IgD-negative memory B cell (primary cell): ENCODE data around the gene CASKIN2. TPM values are rescaled to one million over a fixed set of nuclear protein-coding genes. Genes with fewer than 3 reads are reported as not detected.

Experiments
- H3K27ac Mint-ChIP-seq, 3 donors: one replicate each; pipeline ENCODE4 v1.8.0; 2020 to 2022; ENCODE audit warnings: mild to moderate bottlenecking in 3 of 3, mixed read lengths in 3 of 3, moderate library complexity in 1 of 3
- H3K27me3 Mint-ChIP-seq: one replicate; pipeline ENCODE4 v1.8.0; 2021; ENCODE audit warnings: mixed read lengths
- H3K36me3 Mint-ChIP-seq: one replicate; pipeline ENCODE4 v1.8.0; 2020; ENCODE audit warnings: mild to moderate bottlenecking, mixed read lengths
- H3K4me1 Mint-ChIP-seq, 3 donors: one replicate each; pipeline ENCODE4 v1.8.0; 2020 to 2022; ENCODE audit warnings: mixed read lengths in 3 of 3, mild to moderate bottlenecking in 1 of 3
- H3K4me3 Mint-ChIP-seq, 4 donors: one replicate each; pipeline ENCODE4 v1.8.0; 2020 to 2022; ENCODE audit warnings: mild to moderate bottlenecking in 4 of 4, mixed read lengths in 4 of 4, moderate library complexity in 3 of 4
- H3K9me3 Mint-ChIP-seq, 3 donors: one replicate each; pipeline ENCODE4 v1.8.0; 2020 to 2021; ENCODE audit warnings: mixed read lengths in 3 of 3, mild to moderate bottlenecking in 1 of 3
- polyA plus RNA-seq: library from polyadenylated mRNA; unstranded; fragments of 300-500 nt; fragmentation: Illumina TruSeq; gene quantifications from one replicate; pipeline ENCODE4 v1.2.3, GENCODE V29; 2021

CASKIN2 gene
- polyA plus RNA-seq, result not detected

GRCh38 chr17:75515496-75516254, at the start of gene CASKIN2:
Gene CASKIN2, minus strand, starts transcription at chr17:75515537. Its CDS starts 1,733 bp downstream, at chr17:75513804.
- Mint-ChIP-seq H3K4me3 (peak within 1 kb of the TSS; percentile 74 to 89 (median 82)), H3K27ac (peak within 1 kb of the TSS in 2 of 3 donors; percentile 23 to 64), H3K9me3 (no peaks in the 10 kb centered on the region), H3K4me1 (peaks cover 14 to 17% (median 15%) of the 10 kb centered on the region in 3 donors), H3K27me3 (peaks cover 3% of the 10 kb centered on the region), H3K36me3 (peaks cover 2% of the 10 kb centered on the region)

GRCh38 chr17:75565066-75565465, 49.7 kb upstream of the CASKIN2 start:
- Mint-ChIP-seq H3K27me3 (no peaks in the 10 kb centered on the region), H3K4me3 (no peak overlapping the region), H3K4me1 (peaks cover 9 to 11% (median 10%) of the 10 kb centered on the region in 3 donors), H3K9me3 (no peaks in the 10 kb centered on the region), H3K27ac (no peak overlapping the region), H3K36me3 (peaks cover 2% of the 10 kb centered on the region)

GRCh38 chr17:75564195-75564594, 48.9 kb upstream of the CASKIN2 start:
- Mint-ChIP-seq H3K27me3 (no peaks in the 10 kb centered on the region), H3K36me3 (peaks cover 2% of the 10 kb centered on the region), H3K4me1 (peaks cover 9 to 11% (median 10%) of the 10 kb centered on the region in 3 donors), H3K4me3 (no peak overlapping the region), H3K27ac (no peak overlapping the region), H3K9me3 (no peaks in the 10 kb centered on the region)

GRCh38 chr17:75563063-75563758, 47.9 kb upstream of the CASKIN2 start:
- H3K4me3 Mint-ChIP-seq, result no peak overlapping the region
- no peak overlapping the region for H3K27ac Mint-ChIP-seq
- H3K27me3 Mint-ChIP-seq, result no peaks in the 10 kb centered on the region

GRCh38 chr17:75561927-75562603, 46.7 kb upstream of the CASKIN2 start:
- Mint-ChIP-seq H3K4me3 (no peak overlapping the region), H3K27ac (no peak overlapping the region), H3K9me3 (no peaks in the 10 kb centered on the region)

More at GRCh38 chr17:75563063-75563758, 47.9 kb upstream of the CASKIN2 start:
- Mint-ChIP-seq H3K36me3 (peaks cover 2% of the 10 kb centered on the region), H3K9me3 (no peaks in the 10 kb centered on the region), H3K4me1 (peaks cover 9 to 11% (median 10%) of the 10 kb centered on the region in 3 donors)

GRCh38 chr17:75559958-75560533, 44.7 kb upstream of the CASKIN2 start:
- H3K36me3 Mint-ChIP-seq, result no peaks in the 10 kb centered on the region
- no peaks in the 10 kb centered on the region for H3K27me3 Mint-ChIP-seq
- H3K4me3 Mint-ChIP-seq, result no peak overlapping the region
- no peaks in the 10 kb centered on the region for H3K4me1 Mint-ChIP-seq
- no peaks in the 10 kb centered on the region for H3K9me3 Mint-ChIP-seq
- peak overlapping the region in 1 of 3 donors; percentile 76 for H3K27ac Mint-ChIP-seq

More at GRCh38 chr17:75561927-75562603, 46.7 kb upstream of the CASKIN2 start:
- Mint-ChIP-seq H3K4me1 (peaks cover 9 to 11% (median 9%) of the 10 kb centered on the region in 3 donors), H3K36me3 (peaks cover 2% of the 10 kb centered on the region), H3K27me3 (no peaks in the 10 kb centered on the region)

GRCh38 chr17:75558666-75559530, 43.6 kb upstream of the CASKIN2 start:
- Mint-ChIP-seq H3K9me3 (no peaks in the 10 kb centered on the region), H3K27ac (no peak overlapping the region), H3K36me3 (no peaks in the 10 kb centered on the region), H3K4me1 (no peaks in the 10 kb centered on the region), H3K4me3 (no peak overlapping the region), H3K27me3 (no peaks in the 10 kb centered on the region)

GRCh38 chr17:75557852-75558665, 42.7 kb upstream of the CASKIN2 start:
- Mint-ChIP-seq H3K36me3 (no peaks in the 10 kb centered on the region), H3K4me1 (no peaks in the 10 kb centered on the region), H3K4me3 (no peak overlapping the region), H3K9me3 (no peaks in the 10 kb centered on the region), H3K27ac (no peak overlapping the region), H3K27me3 (no peaks in the 10 kb centered on the region)

- Mint-ChIP-seq H3K36me3 (no peaks in the 10 kb centered on the region), H3K4me1 (no peaks in the 10 kb centered on the region), H3K27ac (no peak overlapping the region), H3K27me3 (no peaks in the 10 kb centered on the region), H3K4me3 (no peak overlapping the region), H3K9me3 (no peaks in the 10 kb centered on the region)
Measured at GRCh38 chr17:75557075-75557851, 41.9 kb upstream of the CASKIN2 start.

- Mint-ChIP-seq H3K4me1 (no peaks in the 10 kb centered on the region), H3K27ac (no peak overlapping the region), H3K27me3 (no peaks in the 10 kb centered on the region), H3K9me3 (no peaks in the 10 kb centered on the region), H3K4me3 (no peak overlapping the region), H3K36me3 (peaks cover 3% of the 10 kb centered on the region)
Measured at GRCh38 chr17:75555679-75556153, 40.4 kb upstream of the CASKIN2 start.

GRCh38 chr17:75553295-75554110, 38.2 kb upstream of the CASKIN2 start:
- H3K27ac Mint-ChIP-seq, result no peak overlapping the region
- no peak overlapping the region for H3K4me3 Mint-ChIP-seq
- peaks cover 4% of the 10 kb centered on the region for H3K36me3 Mint-ChIP-seq
- no peaks in the 10 kb centered on the region for H3K9me3 Mint-ChIP-seq
- peaks cover 1 to 4% (median 4%) of the 10 kb centered on the region in 3 donors for H3K4me1 Mint-ChIP-seq
- H3K27me3 Mint-ChIP-seq, result no peaks in the 10 kb centered on the region
